Stimulated activated CD8-positive, alpha-beta memory T cell treated with anti-CD3 and anti-CD28 coated beads, Interleukin-15, amount 100 ng/mL, for 4 hours (primary cell): ENCODE data around the gene TGFBR2.

Experiments used
- DNase-seq, 2 donors: peaks; one replicate each; pipeline ENCODE4 v3.0.0-alpha.2; 2020; ENCODE audit warnings: low read depth in 2 of 2

The TGFBR2 gene

GRCh38 chr3:30673425-30674341 is 67.3 kb downstream of the TGFBR2 start:
- no peak for DNase-seq

- no peak for DNase-seq
Measured at GRCh38 chr3:30675006-30675405, 68.6 kb downstream of the TGFBR2 start.

GRCh38 chr3:30675774-30676173 is 69.4 kb downstream of the TGFBR2 start:
- DNase-seq, result no peak

GRCh38 chr3:30676424-30677346 is 70.3 kb downstream of the TGFBR2 start:
- no peak for DNase-seq

GRCh38 chr3:30677347-30677685 is 70.9 kb downstream of the TGFBR2 start:
- DNase-seq, result no peak

- no peak for DNase-seq
Measured at GRCh38 chr3:30679045-30679444, 72.6 kb downstream of the TGFBR2 start.

GRCh38 chr3:30680789-30681648 is 74.6 kb downstream of the TGFBR2 start:
- DNase-seq, result no peak

GRCh38 chr3:30681649-30682211 is 75.3 kb downstream of the TGFBR2 start:
- DNase-seq, result no peak

GRCh38 chr3:30682434-30683155 is 76.2 kb downstream of the TGFBR2 start:
- no peak for DNase-seq

GRCh38 chr3:30683769-30684168 is 77.4 kb downstream of the TGFBR2 start:
- no peak for DNase-seq

- no peak for DNase-seq
Measured at GRCh38 chr3:30684356-30684755, 78.0 kb downstream of the TGFBR2 start.

- DNase-seq, result no peak
Measured at GRCh38 chr3:30685267-30685667, 78.9 kb downstream of the TGFBR2 start.

- DNase-seq, result no peak
Measured at GRCh38 chr3:30686176-30686575, 79.8 kb downstream of the TGFBR2 start.

GRCh38 chr3:30686799-30687198 is 80.4 kb downstream of the TGFBR2 start:
- DNase-seq, result no peak

GRCh38 chr3:30687930-30688570 is 81.6 kb downstream of the TGFBR2 start:
- no peak for DNase-seq

GRCh38 chr3:30688776-30689641 is 82.6 kb downstream of the TGFBR2 start:
- no peak for DNase-seq

GRCh38 chr3:30690199-30690598 is 83.8 kb downstream of the TGFBR2 start:
- no peak for DNase-seq

GRCh38 chr3:30691249-30691880 is 85.0 kb downstream of the TGFBR2 start:
- no peak for DNase-seq

- DNase-seq, result no peak
Measured at GRCh38 chr3:30691944-30692343, 85.5 kb downstream of the TGFBR2 start.
